Subcutaneous abdominal adipose tissue (tissue), 5 donors: ENCODE measurements around the gene SRSF7.
"Not testable (repeated sequence)": the region's sequence is repeated elsewhere in the genome, so short reads cannot be mapped to it uniquely, and the experiment has no call there.

Experiments
- H3K27ac ChIP-seq: one replicate; pipeline ENCODE4 v1.7.0; 2013; ENCODE audit warnings: low read depth, mild to moderate bottlenecking, inconsistent platforms, low read length, moderate library complexity
- H3K27me3 ChIP-seq, 5 donors: one replicate each; pipeline ENCODE4 v1.7.0; 2013; ENCODE audit warnings: low read length in 5 of 5, inconsistent platforms in 1 of 5; ENCODE audit not compliant: control insufficient read depth in 5 of 5, insufficient read depth in 4 of 5
- H3K36me3 ChIP-seq, 5 donors: one replicate each; pipeline ENCODE4 v1.7.0; 2013; ENCODE audit warnings: low read length in 5 of 5; ENCODE audit not compliant: control insufficient read depth in 5 of 5, insufficient read depth in 5 of 5
- H3K4me1 ChIP-seq, 5 donors: one replicate each; pipeline ENCODE4 v1.7.0; 2013; ENCODE audit warnings: low read length in 5 of 5, mild to moderate bottlenecking in 3 of 5, moderate library complexity in 1 of 5; ENCODE audit not compliant: control insufficient read depth in 5 of 5, insufficient read depth in 5 of 5
- H3K4me3 ChIP-seq, 5 donors: one replicate each; pipeline ENCODE4 v1.7.0; 2013; ENCODE audit warnings: low read length in 5 of 5, low read depth in 1 of 5
- H3K9ac ChIP-seq, 5 donors: one replicate each; pipeline ENCODE4 v1.7.0; 2013; ENCODE audit warnings: low read length in 5 of 5, mild to moderate bottlenecking in 4 of 5, moderate library complexity in 3 of 5
- H3K9me3 ChIP-seq, 5 donors: one replicate each; pipeline ENCODE4 v1.7.0; 2013; ENCODE audit warnings: low read length in 5 of 5; ENCODE audit not compliant: control insufficient read depth in 5 of 5
- donor health status: healthy.
- donor health status: healthy.
- donor health status: healthy.
- donor health status: healthy.
- donor health status: healthy.

The SRSF7 gene

DNA sequence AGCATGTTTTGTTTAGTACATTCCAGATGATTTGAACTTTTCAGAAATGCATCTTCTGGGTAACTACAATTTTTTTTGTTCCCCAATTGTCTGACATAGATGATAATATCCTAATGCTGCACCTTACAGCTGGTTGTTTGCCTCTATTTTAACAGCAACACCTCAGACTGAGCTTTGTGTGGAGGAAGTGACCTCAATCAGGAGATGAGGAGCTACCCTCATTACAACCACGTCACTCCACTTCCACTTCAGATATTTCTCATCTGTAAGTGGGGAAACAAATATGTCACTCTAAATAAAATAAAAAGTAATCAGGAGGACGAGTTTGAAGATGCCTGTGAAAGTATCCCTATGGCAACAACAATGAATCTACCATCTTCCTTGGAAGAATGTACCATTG, 12.1 kb upstream of the SRSF7 start:
- no peaks in the 10 kb centered on the region for H3K4me1 ChIP-seq
- no peaks in the 10 kb centered on the region for H3K36me3 ChIP-seq
- H3K9me3 ChIP-seq: no peaks in the 10 kb centered on the region
- no peak overlapping the region for H3K4me3 ChIP-seq
- H3K27ac ChIP-seq: no peak overlapping the region
- no peak overlapping the region for H3K9ac ChIP-seq
- H3K27me3 ChIP-seq: no peaks in the 10 kb centered on the region

DNA sequence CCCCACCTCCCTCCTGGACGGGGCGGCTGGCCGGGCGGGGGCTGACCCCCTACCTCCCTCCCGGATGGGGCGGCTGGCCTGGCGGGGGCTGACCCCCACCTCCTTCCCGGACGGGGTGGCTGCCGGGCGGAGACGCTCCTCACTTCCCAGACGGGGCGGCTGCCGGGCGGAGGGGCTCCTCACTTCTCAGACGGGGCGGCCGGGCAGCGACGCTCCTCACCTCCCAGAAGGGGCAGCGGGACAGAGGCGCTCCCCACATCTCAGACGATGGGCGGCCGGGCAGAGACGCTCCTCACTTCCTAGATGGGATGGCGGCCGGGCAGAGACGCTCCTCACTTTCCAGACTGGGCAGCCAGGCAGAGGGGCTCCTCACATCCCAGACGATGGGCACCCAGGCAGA, 4.7 kb upstream of the SRSF7 start:
- H3K36me3 ChIP-seq, H3K27ac ChIP-seq, H3K9me3 ChIP-seq, H3K9ac ChIP-seq, H3K27me3 ChIP-seq, H3K4me3 ChIP-seq: not testable (repeated sequence)
- H3K4me1 ChIP-seq: peaks cover 4 to 11% (median 5%) of the 10 kb centered on the region in 5 donors

DNA sequence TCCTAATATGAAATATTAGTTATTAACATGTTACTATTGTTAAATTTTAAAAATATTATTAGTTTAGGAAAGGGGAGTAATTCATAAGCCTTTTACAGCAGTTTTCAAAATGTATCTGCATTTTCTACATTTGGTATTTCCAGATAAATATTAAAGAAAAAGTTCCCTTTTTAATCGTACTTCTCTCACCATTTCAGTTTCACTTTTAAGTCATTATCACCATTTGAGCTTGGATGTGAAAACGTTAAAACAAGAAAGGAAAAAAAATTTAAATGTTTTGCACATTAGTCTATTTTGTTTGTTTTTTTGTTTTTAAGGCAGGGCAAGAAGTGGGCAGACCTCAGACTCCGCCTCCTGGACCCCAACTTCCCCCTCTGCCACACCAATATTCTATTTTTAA, 3.3 kb upstream of the SRSF7 start:
- Histone ChIP-seq H3K4me3 (peak overlapping the region in 4 of 5 donors; percentile 13 to 43 (median 22)), H3K36me3 (peaks cover 0 to 3% (median under 1%) of the 10 kb centered on the region in 5 donors), H3K27me3 (no peaks in the 10 kb centered on the region), H3K27ac (no peak overlapping the region), H3K4me1 (peaks cover 8 to 18% (median 13%) of the 10 kb centered on the region in 5 donors), H3K9me3 (no peaks in the 10 kb centered on the region), H3K9ac (peak overlapping the region in 1 of 5 donors; percentile 47)

DNA sequence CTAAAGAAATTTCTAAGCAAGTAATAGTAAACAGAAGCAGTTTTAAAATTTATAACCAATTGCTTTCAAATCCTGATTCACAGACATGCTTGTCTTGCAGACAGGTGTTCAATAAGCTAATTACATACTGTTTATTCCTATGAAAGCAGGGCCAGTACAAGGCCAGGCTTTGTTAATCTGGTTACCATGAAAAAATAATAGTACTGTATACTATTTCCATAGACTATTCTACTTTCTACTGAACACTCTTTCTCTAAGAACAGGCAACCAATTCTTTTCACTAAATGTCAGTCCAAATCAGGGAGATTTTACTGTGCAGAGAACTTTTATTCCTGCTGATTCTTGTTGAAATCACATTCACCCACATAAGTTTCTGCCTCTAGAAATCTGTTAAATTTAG, 2.9 kb upstream of the SRSF7 start:
- peak overlapping the region in 1 of 5 donors; percentile 43 for H3K4me3 ChIP-seq
- H3K9me3 ChIP-seq: no peaks in the 10 kb centered on the region
- H3K36me3 ChIP-seq: peaks cover 0 to 7% (median 5%) of the 10 kb centered on the region in 5 donors
- no peak overlapping the region for H3K27ac ChIP-seq
- H3K4me1 ChIP-seq: peaks cover 8 to 22% (median 16%) of the 10 kb centered on the region in 5 donors
- no peaks in the 10 kb centered on the region for H3K27me3 ChIP-seq
- H3K9ac ChIP-seq: peak overlapping the region in 2 of 5 donors; percentile 35 to 47

DNA sequence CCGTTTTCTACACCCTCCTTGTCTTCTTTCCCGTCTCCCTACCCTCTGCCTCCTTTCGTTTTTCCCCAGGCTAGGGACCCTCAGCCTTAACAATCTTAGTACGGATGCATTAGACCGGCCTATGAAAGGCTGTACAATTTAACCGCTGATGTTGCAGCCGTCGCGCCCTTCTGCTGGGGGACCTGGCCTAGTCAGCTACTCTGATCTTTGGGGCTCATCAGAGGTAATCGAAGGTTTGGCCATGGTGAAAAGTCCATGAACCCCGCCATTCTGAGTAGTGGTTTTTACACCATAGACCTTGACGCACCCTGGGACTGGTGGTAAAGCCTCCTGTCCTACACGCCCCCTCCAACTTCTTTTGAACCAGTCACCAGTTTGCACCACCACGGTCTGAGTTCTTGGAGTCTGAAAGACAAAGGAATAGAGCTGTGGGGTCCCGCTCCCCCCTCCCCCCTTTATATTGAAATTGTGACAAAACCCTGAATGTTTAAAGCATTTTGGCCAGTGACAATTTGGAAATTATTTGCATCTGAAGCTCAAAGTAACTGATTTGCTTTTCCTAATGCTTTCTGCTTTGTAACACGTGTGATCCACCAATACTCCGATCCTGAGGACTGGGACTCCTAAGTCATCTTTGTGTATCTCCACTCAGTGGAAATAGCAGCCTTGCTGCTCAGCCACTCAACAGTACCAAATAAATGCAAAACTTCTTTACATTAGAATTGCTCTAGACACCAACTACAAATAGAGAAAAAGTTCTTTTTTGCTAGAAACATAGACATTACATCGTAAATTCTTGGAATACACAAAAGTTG, 642 bp upstream of the SRSF7 start:
- H3K9me3 ChIP-seq: no peaks in the 10 kb centered on the region
- peaks cover 18 to 30% (median 27%) of the 10 kb centered on the region in 5 donors for H3K36me3 ChIP-seq
- H3K27ac ChIP-seq: peak overlapping the region; percentile 97
- peak overlapping the region; percentile 75 to 97 (median 87) for H3K9ac ChIP-seq
- H3K4me3 ChIP-seq: peak overlapping the region; percentile 99 to 100 (median 100)
- H3K4me1 ChIP-seq: peaks cover 8 to 40% (median 24%) of the 10 kb centered on the region in 5 donors
- H3K27me3 ChIP-seq: no peaks in the 10 kb centered on the region

DNA sequence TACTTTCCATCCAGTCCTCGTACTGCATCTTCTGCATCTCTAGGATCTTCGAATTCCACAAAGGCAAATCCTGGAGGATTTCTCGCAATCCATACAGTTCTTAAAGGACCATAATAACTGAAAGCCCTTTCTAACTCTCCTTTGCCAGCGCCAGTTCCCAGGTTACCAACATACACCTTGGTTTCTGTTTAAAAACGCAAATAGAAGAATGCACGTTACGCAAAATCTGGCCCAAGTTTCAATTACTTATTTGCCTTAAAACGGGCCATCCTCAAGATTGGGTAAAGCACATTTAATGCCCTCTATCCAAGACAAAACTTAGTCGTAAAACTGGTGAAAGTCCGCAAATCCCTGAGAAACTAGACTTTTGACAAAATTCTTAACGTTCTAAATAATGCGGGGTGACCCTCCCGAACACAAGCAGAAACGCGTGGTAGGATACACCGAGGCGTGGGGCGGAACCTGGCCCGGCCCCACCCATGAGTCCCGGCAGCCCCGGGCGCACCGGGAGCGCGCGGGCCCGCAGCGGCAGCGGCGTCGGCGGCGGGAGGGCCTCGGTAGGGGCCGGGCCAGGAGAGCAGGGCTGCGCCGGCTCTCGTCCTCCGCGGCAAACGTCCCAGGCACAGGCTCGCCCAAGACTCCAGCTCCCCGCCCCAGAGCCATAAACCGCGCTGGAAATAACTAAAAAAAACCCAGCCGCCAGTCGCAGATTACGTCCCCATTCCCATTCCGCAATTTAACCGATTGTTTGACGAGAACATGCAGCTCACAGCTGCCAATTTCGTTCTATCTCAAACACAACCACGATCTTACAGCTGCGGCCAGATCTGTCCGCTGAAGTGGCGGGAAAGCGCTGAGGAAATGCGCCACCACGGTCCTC, 910 bp downstream of the SRSF7 start:
- Histone ChIP-seq H3K27ac (peak overlapping the region; percentile 97), H3K36me3 (peaks cover 31 to 45% (median 43%) of the 10 kb centered on the region in 5 donors), H3K9me3 (no peaks in the 10 kb centered on the region), H3K9ac (peak overlapping the region; percentile 87 to 99 (median 96)), H3K4me1 (peaks cover 8 to 43% (median 24%) of the 10 kb centered on the region in 5 donors), H3K27me3 (no peaks in the 10 kb centered on the region), H3K4me3 (peak overlapping the region; percentile 99 to 100 (median 100))

DNA sequence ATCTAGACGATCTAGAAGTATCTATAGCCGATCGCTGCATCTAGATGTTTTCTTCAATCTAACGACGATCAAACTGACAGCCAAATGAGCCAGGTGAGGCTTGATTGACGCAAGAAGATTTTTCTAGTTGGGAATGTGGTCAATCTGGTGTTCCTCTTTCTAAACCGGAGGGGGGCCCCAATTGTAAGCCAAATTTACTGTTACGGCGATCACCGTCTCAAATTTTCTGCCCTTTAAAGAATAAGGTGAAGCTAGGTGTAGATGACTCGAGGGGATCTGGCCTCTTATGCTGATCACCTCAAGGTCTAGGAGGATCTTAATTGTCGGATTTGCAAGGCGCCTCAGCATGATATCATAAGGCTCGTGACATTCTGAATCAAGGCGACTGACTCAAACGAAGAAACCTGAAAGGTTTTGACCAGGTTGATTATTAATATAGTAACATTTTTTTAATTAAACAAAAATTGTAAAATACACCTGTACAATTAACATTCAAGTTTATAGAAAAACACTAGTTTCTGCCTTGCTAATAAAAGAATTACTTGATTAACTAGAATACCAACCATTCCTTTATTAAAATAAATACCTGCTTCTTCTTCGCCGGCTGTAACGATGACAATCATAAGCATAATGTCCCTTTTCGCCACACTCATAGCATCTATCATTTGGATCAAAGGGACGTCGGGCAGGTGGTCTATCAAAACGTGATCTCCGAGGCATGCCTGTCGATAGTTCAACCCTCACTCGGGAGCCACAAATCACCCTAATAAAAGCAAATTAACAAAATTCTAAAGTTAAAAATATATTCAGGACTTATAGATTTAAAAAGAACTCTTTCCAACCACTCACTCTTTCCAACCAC, 2.0 kb downstream of the SRSF7 start:
- H3K4me1 ChIP-seq: peaks cover 8 to 42% (median 25%) of the 10 kb centered on the region in 5 donors

DNA sequence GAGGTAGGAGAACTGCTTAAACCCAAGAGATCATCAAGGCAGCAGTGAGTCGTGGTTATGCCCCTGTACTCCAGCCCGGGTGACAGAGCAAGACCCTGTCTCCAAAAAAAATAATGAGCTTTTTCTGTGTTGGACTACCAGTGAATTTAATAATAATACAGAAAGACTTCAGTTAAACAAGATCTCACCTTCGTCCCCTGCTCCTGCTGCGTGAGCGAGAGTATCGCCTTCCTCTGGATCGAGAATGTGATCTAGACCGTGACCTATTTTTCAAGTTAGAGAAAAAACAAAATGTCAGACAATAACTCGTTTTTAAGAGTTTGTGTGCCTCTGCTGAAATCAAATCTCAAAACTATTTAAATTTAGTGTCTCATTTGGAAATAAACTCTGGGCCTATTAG, 2.8 kb downstream of the SRSF7 start:
- Histone ChIP-seq H3K27me3 (no peaks in the 10 kb centered on the region), H3K4me1 (peaks cover 8 to 43% (median 30%) of the 10 kb centered on the region in 5 donors), H3K9ac (no peak overlapping the region), H3K4me3 (no peak overlapping the region), H3K27ac (no peak overlapping the region), H3K36me3 (peaks cover 48 to 64% (median 59%) of the 10 kb centered on the region in 5 donors), H3K9me3 (no peaks in the 10 kb centered on the region)

More for the DNA sequence above, 2.0 kb downstream of the SRSF7 start:
- peak overlapping the region; percentile 95 to 100 (median 100) for H3K4me3 ChIP-seq
- H3K36me3 ChIP-seq: peaks cover 41 to 56% (median 52%) of the 10 kb centered on the region in 5 donors
- no peak overlapping the region for H3K27ac ChIP-seq
- no peaks in the 10 kb centered on the region for H3K9me3 ChIP-seq
- H3K9ac ChIP-seq: peak overlapping the region in 4 of 5 donors; percentile 96 to 99 (median 96)
- no peaks in the 10 kb centered on the region for H3K27me3 ChIP-seq

DNA sequence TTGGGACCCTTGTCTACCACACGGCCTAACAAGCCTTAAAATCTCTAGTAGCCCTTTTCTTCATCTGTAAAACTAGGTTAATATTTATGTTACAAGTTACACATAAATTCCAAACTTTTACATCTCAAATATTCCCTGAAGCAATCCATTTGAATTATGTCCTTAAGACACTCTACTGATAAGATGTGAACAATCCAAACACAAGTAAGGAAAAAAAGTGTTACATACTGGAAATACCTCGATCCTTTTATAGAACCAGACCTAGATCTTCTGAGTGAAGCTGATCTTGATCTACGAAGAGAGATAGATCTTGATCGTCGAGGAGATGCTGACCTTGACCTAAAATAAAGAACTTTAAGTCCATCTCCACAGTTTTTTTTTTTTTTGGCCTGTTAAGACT, 3.3 kb downstream of the SRSF7 start:
- H3K9ac ChIP-seq: no peak overlapping the region
- peaks cover 48 to 69% (median 64%) of the 10 kb centered on the region in 5 donors for H3K36me3 ChIP-seq
- H3K27ac ChIP-seq: no peak overlapping the region
- H3K4me1 ChIP-seq: peaks cover 8 to 47% (median 36%) of the 10 kb centered on the region in 5 donors
- no peak overlapping the region for H3K4me3 ChIP-seq
- H3K27me3 ChIP-seq: no peaks in the 10 kb centered on the region
- no peaks in the 10 kb centered on the region for H3K9me3 ChIP-seq
